Caco-2 (cell line): ENCODE measurements around the gene STAMBP. TPM values are rescaled to one million over a fixed set of nuclear protein-coding genes. Genes with fewer than 3 reads are reported as not detected.

Source experiments
- total RNA-seq: library from RNA; stranded (reverse); gene quantifications from 2 replicates; pipeline ENCODE4 v1.2.3, GENCODE V29; 2022

Gene STAMBP
- total RNA-seq, 1 experiment from 2014 or later: 49.8 TPM

Other genes with a start within 250 kb of the STAMBP start
- gene NAT8, start 186.5 kb upstream of the STAMBP start, total RNA-seq: not detected in 2 replicates
- gene TPRKB, start 91.6 kb upstream of the STAMBP start, total RNA-seq: 42.1 and 48.8 TPM in 2 replicates
- gene DUSP11, start 48.9 kb upstream of the STAMBP start, total RNA-seq: 23.8 and 24.3 TPM in 2 replicates
- gene C2orf78, start 44.8 kb upstream of the STAMBP start, total RNA-seq: not detected in 2 replicates
- 2.6 and 5.7 TPM in 2 replicates for gene ACTG2, start 64.0 kb downstream of the STAMBP start, total RNA-seq
- gene DGUOK, start 97.9 kb downstream of the STAMBP start, total RNA-seq: 69.6 and 70.7 TPM in 2 replicates
- 27.5 and 27.8 TPM in 2 replicates for gene TET3, start 155.9 kb downstream of the STAMBP start, total RNA-seq